Transverse colon (tissue), 4 donors: ENCODE measurements around the gene MED7.

Experiments used
- EP300 ChIP-seq: sonication (generic); formaldehyde crosslinking; IDR thresholded peaks from one replicate; pipeline ENCODE4 v1.6.1; 2017; ENCODE audit warnings: antibody characterized with exemption, low read depth
- POLR2A ChIP-seq: fragments of 450-650 bp; IDR thresholded peaks from one replicate; pipeline ENCODE4 v1.6.1; 2016; ENCODE audit warnings: antibody characterized with exemption, mild to moderate bottlenecking, moderate library complexity
- POLR2AphosphoS5 ChIP-seq, 3 donors: sonication (generic); formaldehyde crosslinking; IDR thresholded peaks; one replicate each; pipeline ENCODE4 v1.6.1; 2016; ENCODE audit warnings: antibody characterized with exemption in 3 of 3
- TF ChIP-seq, protein P1 (sequence below), 5 experiments: fragments of 200-600 bp in 3 of 5; fragments of 450-650 bp in 2 of 5; sonication (generic) in 3 of 5; IDR thresholded peaks; 1 replicate in 2 of 5; 2 replicates in 3 of 5; pipeline ENCODE4 v1.5.1; 2016 to 2017; ENCODE audit warnings: antibody characterized with exemption in 5 of 5, inconsistent platforms in 3 of 5, mild to moderate bottlenecking in 2 of 5, moderate library complexity in 1 of 5

DNA sequence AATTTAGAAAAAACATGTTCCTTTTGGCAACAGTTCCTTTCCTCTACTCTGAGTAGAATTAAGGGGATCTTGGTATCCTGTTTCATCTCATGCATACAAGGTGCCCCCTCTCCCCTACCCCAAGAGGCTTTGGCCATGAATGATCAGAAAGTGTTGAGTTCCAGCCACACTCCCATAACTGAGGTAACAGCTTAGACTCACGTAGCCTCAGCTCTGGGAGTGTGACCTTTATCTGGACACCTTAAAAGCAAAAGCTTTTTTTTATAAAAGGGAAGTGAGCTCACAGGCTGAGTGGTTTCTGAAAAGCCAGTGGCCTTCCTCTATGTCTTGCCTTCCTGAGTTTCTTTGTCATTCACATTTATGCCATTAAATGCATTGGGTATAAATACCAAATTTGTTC is 32.9 kb downstream of the MED7 start:
- no peak for TF ChIP-seq POLR2A
- no peak for TF ChIP-seq POLR2AphosphoS5 (IDR thresholded peaks at IDR 0.05)
- TF ChIP-seq, protein P1, sequence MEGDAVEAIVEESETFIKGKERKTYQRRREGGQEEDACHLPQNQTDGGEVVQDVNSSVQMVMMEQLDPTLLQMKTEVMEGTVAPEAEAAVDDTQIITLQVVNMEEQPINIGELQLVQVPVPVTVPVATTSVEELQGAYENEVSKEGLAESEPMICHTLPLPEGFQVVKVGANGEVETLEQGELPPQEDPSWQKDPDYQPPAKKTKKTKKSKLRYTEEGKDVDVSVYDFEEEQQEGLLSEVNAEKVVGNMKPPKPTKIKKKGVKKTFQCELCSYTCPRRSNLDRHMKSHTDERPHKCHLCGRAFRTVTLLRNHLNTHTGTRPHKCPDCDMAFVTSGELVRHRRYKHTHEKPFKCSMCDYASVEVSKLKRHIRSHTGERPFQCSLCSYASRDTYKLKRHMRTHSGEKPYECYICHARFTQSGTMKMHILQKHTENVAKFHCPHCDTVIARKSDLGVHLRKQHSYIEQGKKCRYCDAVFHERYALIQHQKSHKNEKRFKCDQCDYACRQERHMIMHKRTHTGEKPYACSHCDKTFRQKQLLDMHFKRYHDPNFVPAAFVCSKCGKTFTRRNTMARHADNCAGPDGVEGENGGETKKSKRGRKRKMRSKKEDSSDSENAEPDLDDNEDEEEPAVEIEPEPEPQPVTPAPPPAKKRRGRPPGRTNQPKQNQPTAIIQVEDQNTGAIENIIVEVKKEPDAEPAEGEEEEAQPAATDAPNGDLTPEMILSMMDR (IDR thresholded peaks at IDR 0.05), result no peak
- no peak for TF ChIP-seq EP300
